Coronary artery (tissue), 2 donors: ENCODE results near the gene DTX3L.
"Not testable (repeated sequence)": the region's sequence is repeated elsewhere in the genome, so short reads cannot be mapped to it uniquely, and the experiment has no call there.

Experiments used
- DNase-seq: peaks from one replicate; pipeline ENCODE4 v3.0.0-alpha.2; 2017; ENCODE audit warnings: low spot score
- H3K27ac ChIP-seq, 2 donors: fragments of 200-600 bp; sonication (generic); one replicate each; pipeline ENCODE4 v1.5.1; 2016 to 2019
- H3K4me3 ChIP-seq: fragments of 200-600 bp; sonication (generic); 2 replicates; pipeline ENCODE4 v1.5.1; 2016; ENCODE audit warnings: mild to moderate bottlenecking, moderate library complexity
- TF ChIP-seq, protein P1 (sequence below): fragments of 200-600 bp; sonication (generic); IDR thresholded peaks from one replicate; pipeline ENCODE4 v1.5.1; 2019; ENCODE audit warnings: antibody characterized with exemption

DTX3L gene

GRCh38 chr3:122560680-122561079 lies 3.5 kb upstream of the DTX3L start:
- TF ChIP-seq, protein P1, sequence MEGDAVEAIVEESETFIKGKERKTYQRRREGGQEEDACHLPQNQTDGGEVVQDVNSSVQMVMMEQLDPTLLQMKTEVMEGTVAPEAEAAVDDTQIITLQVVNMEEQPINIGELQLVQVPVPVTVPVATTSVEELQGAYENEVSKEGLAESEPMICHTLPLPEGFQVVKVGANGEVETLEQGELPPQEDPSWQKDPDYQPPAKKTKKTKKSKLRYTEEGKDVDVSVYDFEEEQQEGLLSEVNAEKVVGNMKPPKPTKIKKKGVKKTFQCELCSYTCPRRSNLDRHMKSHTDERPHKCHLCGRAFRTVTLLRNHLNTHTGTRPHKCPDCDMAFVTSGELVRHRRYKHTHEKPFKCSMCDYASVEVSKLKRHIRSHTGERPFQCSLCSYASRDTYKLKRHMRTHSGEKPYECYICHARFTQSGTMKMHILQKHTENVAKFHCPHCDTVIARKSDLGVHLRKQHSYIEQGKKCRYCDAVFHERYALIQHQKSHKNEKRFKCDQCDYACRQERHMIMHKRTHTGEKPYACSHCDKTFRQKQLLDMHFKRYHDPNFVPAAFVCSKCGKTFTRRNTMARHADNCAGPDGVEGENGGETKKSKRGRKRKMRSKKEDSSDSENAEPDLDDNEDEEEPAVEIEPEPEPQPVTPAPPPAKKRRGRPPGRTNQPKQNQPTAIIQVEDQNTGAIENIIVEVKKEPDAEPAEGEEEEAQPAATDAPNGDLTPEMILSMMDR, result no peak
- DNase-seq, result no peak
- Histone ChIP-seq H3K4me3 (no peak overlapping the region), H3K27ac (no peak overlapping the region)

- TF ChIP-seq, protein P1, result no peak
- no peak for DNase-seq
- Histone ChIP-seq H3K4me3 (peak overlapping the region; percentile 95), H3K27ac (peak overlapping the region; percentile 92 to 95)
Measured at GRCh38 chr3:122562923-122563716, 1.0 kb upstream of the DTX3L start.

DNA sequence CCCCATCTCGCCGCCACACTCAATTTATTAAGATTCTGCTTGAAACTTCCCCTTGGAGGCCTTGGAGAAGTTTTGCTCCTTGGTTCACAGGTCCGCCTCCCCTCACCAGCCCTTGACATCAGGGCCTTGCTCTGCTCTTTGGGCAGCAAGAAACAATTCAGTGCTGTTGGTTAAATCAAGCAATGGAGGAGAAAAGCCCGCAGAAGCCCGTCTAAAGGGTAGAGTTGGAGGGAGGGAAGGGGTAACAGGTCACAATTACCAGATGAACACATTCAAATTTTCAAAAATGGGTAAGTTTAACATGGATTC lies 467 bp upstream of the DTX3L start:
- Histone ChIP-seq H3K4me3 (peak overlapping the region; percentile 95), H3K27ac (peak overlapping the region; percentile 92 to 95)
- DNase-seq, result no peak
- TF ChIP-seq, protein P1, result no peak

DNA sequence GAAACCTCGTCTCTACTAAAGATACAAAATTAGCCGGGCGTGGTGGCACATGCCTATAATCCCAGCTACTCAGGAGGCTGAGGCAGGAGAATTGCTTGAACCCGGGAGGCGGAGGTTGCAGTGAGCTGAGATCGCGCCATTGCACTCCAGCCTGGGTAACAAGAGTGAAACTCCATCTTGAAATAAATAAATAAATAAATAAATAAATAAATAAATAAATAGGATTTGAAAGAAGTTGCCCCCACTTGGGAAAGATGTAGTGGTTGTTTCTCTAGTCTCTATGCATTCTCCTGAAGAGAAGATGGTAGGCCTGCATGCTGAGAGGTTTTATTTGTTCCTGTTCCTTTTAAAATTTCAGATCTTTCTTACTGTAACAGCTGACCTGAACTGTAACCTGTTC lies 4.0 kb downstream of the DTX3L start:
- H3K27ac ChIP-seq, H3K4me3 ChIP-seq, DNase-seq: not testable (repeated sequence)

- TF ChIP-seq, protein P1, result no peak
- no peak overlapping the region for H3K4me3 ChIP-seq
- no peak overlapping the region for H3K27ac ChIP-seq
- no peak for DNase-seq
Measured at GRCh38 chr3:122568755-122569154, 4.6 kb downstream of the DTX3L start.

GRCh38 chr3:122572940-122573412 lies 8.8 kb downstream of the DTX3L start:
- H3K4me3 ChIP-seq, result no peak overlapping the region
- TF ChIP-seq, protein P1, result no peak
- DNase-seq, result no peak
- H3K27ac ChIP-seq, result no peak overlapping the region

DNA sequence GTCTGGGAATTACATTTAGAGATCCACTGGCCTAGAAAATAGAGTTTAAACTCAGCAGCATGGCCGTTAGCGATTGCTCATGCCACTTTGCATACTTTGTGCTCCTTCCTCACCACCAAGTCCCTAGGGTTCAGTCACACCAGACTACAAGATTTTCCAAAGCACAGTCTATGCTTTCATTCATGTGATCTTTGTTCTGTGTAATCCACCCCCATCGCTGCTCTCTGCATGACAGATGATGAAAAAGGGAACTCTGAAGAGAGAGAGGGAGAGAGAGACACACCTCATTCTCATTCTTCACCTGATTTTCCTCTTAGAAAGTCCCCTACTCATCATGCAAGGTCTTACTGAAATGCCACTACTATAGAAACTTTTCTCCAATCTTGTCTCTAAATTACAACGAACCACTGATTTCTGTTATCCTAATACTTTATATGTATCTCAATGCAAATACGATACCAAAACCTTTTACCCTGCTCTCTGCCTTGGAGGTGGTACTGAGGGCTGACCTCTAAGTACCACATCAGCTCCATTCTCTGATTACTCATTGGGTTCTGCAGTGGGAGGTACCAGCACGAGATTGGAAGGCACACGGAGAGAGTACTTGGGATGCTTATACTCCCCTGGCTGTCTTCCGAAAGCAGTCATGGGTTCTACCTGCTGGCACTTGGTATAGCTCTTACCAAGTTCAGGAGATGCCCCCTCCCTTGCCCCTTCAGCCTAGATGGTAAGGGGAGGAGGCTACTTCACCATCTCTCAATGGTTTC lies 12.2 kb downstream of the DTX3L start:
- Histone ChIP-seq H3K27ac (no peak overlapping the region), H3K4me3 (no peak overlapping the region)
- TF ChIP-seq, protein P1, result no peak
- DNase-seq, result no peak
